ENCODE data around the gene EIF2S3. TPM values are rescaled to one million over a fixed set of nuclear protein-coding genes. Genes with fewer than 3 reads are reported as not detected.

EIF2S3 gene
- total and polyA plus RNA-seq, 2 of the 8 experiments (the other 6 are each of a cell fraction or from before 2014, with no cell fraction given): 65.5 to 259 TPM

- Histone ChIP-seq H4K8ac (ENCODE audit: extremely low read depth, insufficient read depth, low read length) (no peak overlapping the region), H3K79me2 (ENCODE audit: control insufficient read depth in 1 of 2, insufficient read depth in 2 of 2, low read length in 2 of 2) (peaks cover 0 to 32% of the 10 kb centered on the region in 2 experiments; a peak in 2 of 4 replicates), H3K79me1 (ENCODE audit: low read depth, low read length) (no peaks in the 10 kb centered on the region), H2BK5ac (ENCODE audit: low read depth, low read length) (no peak overlapping the region), H2AFZ (ENCODE audit: low read length) (no peak overlapping the region), H3K4ac (replicated peaks; ENCODE audit: insufficient read length, low read depth, low read length) (no peak overlapping the region), H2BK120ac (replicated peaks; ENCODE audit: low read depth, low read length) (no peak overlapping the region), H2BK12ac (ENCODE audit: low read depth, low read length) (no peak overlapping the region), H3K23me2 (ENCODE audit: low read depth, low read length) (no peaks in the 10 kb centered on the region), H2BK15ac (ENCODE audit: low read length) (no peak overlapping the region), H3K4me1 (replicated peaks in 1 of 4; ENCODE audit: control insufficient read depth in 3 of 4, insufficient read depth in 4 of 4, low read length in 3 of 4) (no peaks in the 10 kb centered on the region), H4K20me1 (replicated peaks in 1 of 2; ENCODE audit: control insufficient read depth in 1 of 2, insufficient read depth in 2 of 2, low read length in 2 of 2) (peaks cover 0 to 1% of the 10 kb centered on the region in 2 experiments), H3K4me3 (ENCODE audit: extremely low read depth in 1 of 4, insufficient read depth in 2 of 4, low read depth in 3 of 4, low read length in 4 of 4) (no peak overlapping the region), H3K9ac (replicated peaks in 1 of 4; ENCODE audit: extremely low read depth in 1 of 4, low read depth in 3 of 4, low read length in 3 of 4) (no peak overlapping the region), H3K18ac (ENCODE audit: extremely low read depth, low read length) (no peak overlapping the region), H3K36me3 (ENCODE audit: control insufficient read depth in 2 of 4, insufficient read depth in 4 of 4, low read length in 3 of 4) (no peaks in the 10 kb centered on the region), H3K27ac (ENCODE audit: low read depth, low read length) (no peak overlapping the region), H3K23ac (ENCODE audit: insufficient read length) (no peak overlapping the region), H2AK5ac (ENCODE audit: low read depth, low read length) (no peak overlapping the region), H4K5ac (ENCODE audit: insufficient read length, low read depth, low read length) (no peak overlapping the region), H3K27me3 (replicated peaks in 1 of 4; ENCODE audit: control insufficient read depth in 3 of 4, extremely low read depth in 1 of 4, insufficient read depth in 3 of 4, low read length in 3 of 4) (no peaks in the 10 kb centered on the region), H4K91ac (replicated peaks; ENCODE audit: insufficient read length, low read length) (no peak overlapping the region), H3K9me3 (ENCODE audit: insufficient read depth in 2 of 2, low read depth in 1 of 2, low read length in 1 of 2) (no peaks in the 10 kb centered on the region), H2BK20ac (ENCODE audit: low read length) (no peak overlapping the region), H3K4me2 (ENCODE audit: insufficient read depth in 1 of 2, low read depth in 2 of 2, low read length in 2 of 2) (no peak overlapping the region), H3K56ac (replicated peaks; ENCODE audit: insufficient read length, low read depth, low read length) (no peak overlapping the region), H3K14ac (ENCODE audit: insufficient read length) (no peak overlapping the region)
- TF ChIP-seq RFX5 (IDR thresholded peaks at IDR 0.05; ENCODE audit: borderline replicate concordance, low read depth, low read length): no peak
- TF ChIP-seq YY1 (IDR thresholded peaks at IDR 0.05; ENCODE audit: low read depth, low read length): no peak
- TF ChIP-seq CEBPB (IDR thresholded peaks at IDR 0.05; ENCODE audit: low read depth, low read length): no peak
- no peak for TF ChIP-seq GABPA (IDR thresholded peaks at IDR 0.05; ENCODE audit: borderline replicate concordance, insufficient read depth, low read length)
- no peak for TF ChIP-seq CHD2 (IDR thresholded peaks at IDR 0.05; ENCODE audit: low read length)
- TF ChIP-seq TEAD4 (IDR thresholded peaks at IDR 0.05; ENCODE audit: low read depth, low read length): no peak
- no peak for TF ChIP-seq ASH2L (IDR thresholded peaks at IDR 0.05; ENCODE audit: low read length)
- WGBS, 2 experiments (ENCODE audit: extremely low coverage in 1 of 2, insufficient coverage in 1 of 2, insufficient read length in 1 of 2, insufficient replicate concordance in 2 of 2, low coverage in 1 of 2, low lambda C conversion rate in 2 of 2, missing lambda C conversion rate in 1 of 2): 100% methylated on average over 1 of the region's 1 CpG; no CpG with 5 or more reads in 1 of the 2 experiments
- POLR2A ChIA-PET (ENCODE audit: partially characterized antibody): interaction anchor here (1.2 kb wide), 1 partner anchor 31 kb away, joined by 3 read pairs; no protein-coding TSS in a partner anchor
- DNase-seq (ENCODE audit: low read depth in 1 of 2, low spot score in 2 of 2) (no peak), FAIRE-seq (no peak)
- CTCF ChIA-PET (ENCODE audit: partially characterized antibody): interaction anchor here (0.6 to 1.1 kb wide), 3 partner anchors 7 to 133 kb away, joined by 3 to 5 read pairs (median 3); partner anchors contain the start of gene EIF2S3
These were observed 42.5 kb upstream of the EIF2S3 start for GRCh38 chrX:24012266-24012665.

Measured in H1 (cell line).